ENCODE data around the gene SYCP1. TPM values are rescaled to one million over a fixed set of nuclear protein-coding genes. Genes with fewer than 3 reads are reported as not detected.

Gene SYCP1
- total and polyA plus RNA-seq, 8 donors: 0.20 to 0.38 (median 0.32) TPM; not detected in 2

DNA sequence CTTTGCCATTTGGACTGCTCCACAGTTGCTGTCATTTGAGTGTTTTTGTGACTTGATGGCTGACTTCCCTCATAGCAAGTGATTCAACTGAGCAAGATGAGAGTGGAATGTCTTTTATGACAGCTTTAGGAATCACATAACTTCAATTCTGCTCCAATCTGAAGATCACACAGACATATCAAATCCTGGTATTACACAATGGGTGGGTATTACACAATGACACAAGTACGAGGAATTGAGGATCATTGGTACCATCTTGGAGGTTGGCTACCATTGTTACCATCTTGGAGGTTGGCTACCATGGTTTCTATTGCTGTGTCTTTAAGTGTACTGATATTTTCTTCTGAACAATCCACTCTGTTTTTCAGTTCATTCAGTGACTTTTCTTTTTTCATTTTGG, 166.5 kb downstream of the SYCP1 start:
- Histone ChIP-seq H3K27me3 (no peaks in the 10 kb centered on the region), H3K4me1 (no peaks in the 10 kb centered on the region), H3K27ac (no peak overlapping the region), H3K9me3 (no peaks in the 10 kb centered on the region), H3K4me3 (no peak overlapping the region), H3K36me3 (no peaks in the 10 kb centered on the region)
- intact Hi-C loops (cut with DNase I): no loop called here
- TF ChIP-seq, protein P1, sequence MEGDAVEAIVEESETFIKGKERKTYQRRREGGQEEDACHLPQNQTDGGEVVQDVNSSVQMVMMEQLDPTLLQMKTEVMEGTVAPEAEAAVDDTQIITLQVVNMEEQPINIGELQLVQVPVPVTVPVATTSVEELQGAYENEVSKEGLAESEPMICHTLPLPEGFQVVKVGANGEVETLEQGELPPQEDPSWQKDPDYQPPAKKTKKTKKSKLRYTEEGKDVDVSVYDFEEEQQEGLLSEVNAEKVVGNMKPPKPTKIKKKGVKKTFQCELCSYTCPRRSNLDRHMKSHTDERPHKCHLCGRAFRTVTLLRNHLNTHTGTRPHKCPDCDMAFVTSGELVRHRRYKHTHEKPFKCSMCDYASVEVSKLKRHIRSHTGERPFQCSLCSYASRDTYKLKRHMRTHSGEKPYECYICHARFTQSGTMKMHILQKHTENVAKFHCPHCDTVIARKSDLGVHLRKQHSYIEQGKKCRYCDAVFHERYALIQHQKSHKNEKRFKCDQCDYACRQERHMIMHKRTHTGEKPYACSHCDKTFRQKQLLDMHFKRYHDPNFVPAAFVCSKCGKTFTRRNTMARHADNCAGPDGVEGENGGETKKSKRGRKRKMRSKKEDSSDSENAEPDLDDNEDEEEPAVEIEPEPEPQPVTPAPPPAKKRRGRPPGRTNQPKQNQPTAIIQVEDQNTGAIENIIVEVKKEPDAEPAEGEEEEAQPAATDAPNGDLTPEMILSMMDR (IDR thresholded peaks at IDR 0.05): no peak
- ATAC-seq (no peak), DNase-seq (no peak)

DNA sequence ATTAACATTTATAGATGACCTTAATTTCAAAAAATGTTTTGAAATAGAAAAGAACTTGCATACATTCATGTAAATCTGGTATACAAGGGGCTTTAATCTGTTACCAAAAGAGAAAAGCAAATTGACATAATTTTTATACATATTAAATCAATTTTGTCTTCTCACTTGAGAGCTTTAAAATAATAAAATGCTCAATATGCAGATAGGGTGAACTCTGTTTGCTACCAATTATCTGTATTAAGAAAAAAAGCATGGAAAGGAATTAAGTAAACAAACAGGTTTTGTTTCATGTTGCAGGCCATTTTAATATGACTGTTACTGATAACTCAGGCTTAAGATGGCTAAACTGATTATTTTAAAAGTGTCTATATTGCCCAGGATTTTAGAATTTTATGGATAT, 168.9 kb downstream of the SYCP1 start:
- intact Hi-C loops (cut with DNase I): no loop called here
- Histone ChIP-seq H3K27ac (no peak overlapping the region), H3K36me3 (no peaks in the 10 kb centered on the region), H3K9me3 (no peaks in the 10 kb centered on the region), H3K4me1 (no peaks in the 10 kb centered on the region), H3K27me3 (no peaks in the 10 kb centered on the region), H3K4me3 (no peak overlapping the region)
- TF ChIP-seq, protein P1 (IDR thresholded peaks at IDR 0.05): no peak
- ATAC-seq: no peak
- no peak for DNase-seq

DNA sequence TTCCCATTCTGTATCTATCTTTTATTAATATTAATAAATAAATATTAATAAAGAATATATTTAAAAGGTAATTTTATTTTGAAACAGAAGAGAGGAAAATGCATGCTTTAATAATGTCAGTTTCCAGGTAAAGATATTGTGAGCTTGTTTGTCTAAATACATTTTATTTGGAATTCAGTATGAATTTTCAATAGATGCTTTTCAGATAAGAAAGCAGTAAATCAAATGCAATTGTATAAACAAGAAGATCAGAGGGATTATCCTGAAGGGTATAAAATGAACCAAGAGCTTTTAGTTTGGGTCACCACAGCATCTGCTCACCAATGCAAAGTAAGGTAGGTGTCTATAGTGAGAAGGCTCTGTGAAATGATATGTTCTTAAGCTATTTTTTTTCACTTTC, 174.9 kb downstream of the SYCP1 start, which contains the start of gene TSHB:
Gene TSHB (plus strand): TSS at position 301 of the 400 bp plus-strand sequence. CDS start 3,537 bp downstream, outside the sequence.
- intact Hi-C loops (cut with DNase I): no loop called here
- DNase-seq (no peak), ATAC-seq (no peak)
- H3K4me1 ChIP-seq: no peaks in the 10 kb centered on the region
- TF ChIP-seq, protein P1 (IDR thresholded peaks at IDR 0.05): no peak
- no peaks in the 10 kb centered on the region for H3K27me3 ChIP-seq
- no peak within 1 kb of the TSS for H3K27ac ChIP-seq
- H3K4me3 ChIP-seq: no peak within 1 kb of the TSS
- H3K36me3 ChIP-seq: no peaks in the 10 kb centered on the region
- no peaks in the 10 kb centered on the region for H3K9me3 ChIP-seq

DNA sequence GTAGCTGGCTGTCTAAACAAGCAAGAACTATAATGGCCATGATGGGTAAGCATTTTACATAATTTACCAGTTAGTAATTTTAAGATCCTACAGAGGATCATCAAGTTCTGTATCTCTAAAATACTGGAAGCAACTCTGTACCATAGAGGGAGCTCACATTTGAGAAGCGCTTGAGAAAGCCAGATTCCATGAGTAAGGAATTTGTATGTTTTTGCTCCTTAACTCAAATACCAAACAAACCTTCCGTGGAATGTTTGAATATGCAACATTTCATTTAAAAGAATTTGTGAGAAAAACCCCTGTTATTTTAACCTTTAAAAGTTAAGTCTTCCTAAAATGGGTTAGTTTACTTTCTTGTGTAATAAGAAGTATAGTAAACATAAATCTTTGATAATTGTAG, 176.9 kb downstream of the SYCP1 start:
- Histone ChIP-seq H3K36me3 (no peaks in the 10 kb centered on the region), H3K27ac (no peak overlapping the region), H3K9me3 (no peaks in the 10 kb centered on the region), H3K27me3 (no peaks in the 10 kb centered on the region), H3K4me1 (no peaks in the 10 kb centered on the region), H3K4me3 (no peak overlapping the region)
- TF ChIP-seq, protein P1 (IDR thresholded peaks at IDR 0.05): no peak
- no peak for ATAC-seq
- intact Hi-C loops (cut with DNase I): no loop called here
- no peak for DNase-seq

DNA sequence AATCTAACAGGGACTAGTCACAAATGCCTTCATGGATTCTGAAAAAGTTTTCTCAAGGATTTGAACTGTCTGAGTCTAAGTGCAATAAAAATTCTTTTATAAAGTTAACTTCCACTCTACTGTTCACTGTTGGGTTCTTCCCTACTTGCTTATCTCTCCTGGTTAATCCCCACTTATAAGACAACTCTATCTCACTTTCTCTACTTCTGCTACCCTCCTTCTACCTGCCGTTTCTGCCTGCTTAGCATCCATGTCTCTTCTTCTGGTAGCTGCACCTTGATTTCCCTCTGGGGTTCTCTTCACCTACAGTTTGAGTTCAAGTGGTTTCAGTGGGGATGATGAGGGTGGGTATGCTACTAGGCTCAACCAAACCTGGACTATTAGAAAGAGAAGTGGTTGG, 181.0 kb downstream of the SYCP1 start:
- intact Hi-C loops (cut with DNase I): no loop called here
- no peaks in the 10 kb centered on the region for H3K9me3 ChIP-seq
- H3K4me1 ChIP-seq: no peaks in the 10 kb centered on the region
- TF ChIP-seq, protein P1 (IDR thresholded peaks at IDR 0.05): no peak
- no peak overlapping the region for H3K27ac ChIP-seq
- H3K4me3 ChIP-seq: no peak overlapping the region
- no peaks in the 10 kb centered on the region for H3K36me3 ChIP-seq
- ATAC-seq (no peak), DNase-seq (no peak)
- H3K27me3 ChIP-seq: no peaks in the 10 kb centered on the region

All from left lung (tissue), 10 donors.